Fibroblast of mammary gland (primary cell): ENCODE results near the gene FAT2.
A peak's percentile ranks its signal among the peaks of the same experiment; 100 is the strongest.
"Not testable (repeated sequence)": the region's sequence is repeated elsewhere in the genome, so short reads cannot be mapped to it uniquely, and the experiment has no call there.

Experiments used
- DNase-seq: peaks from one replicate; pipeline ENCODE4 v3.0.0-alpha.2; 2010; ENCODE audit warnings: low read depth
- H3K4me3 ChIP-seq: 2 replicates; pipeline ENCODE4 v1.5.1; 2011; ENCODE audit warnings: low read depth, mild to moderate bottlenecking, low read length, moderate library complexity; ENCODE audit not compliant: control insufficient read depth
- CTCF ChIP-seq: conservative IDR thresholded peaks from 2 replicates; pipeline ENCODE4 v1.5.1; 2011; ENCODE audit warnings: low read depth, low read length, inconsistent platforms; ENCODE audit not compliant: control insufficient read depth, insufficient read depth

The FAT2 gene

GRCh38 chr5:151596828-151597539, 5.9 kb upstream of the FAT2 start:
- DNase-seq = no peak
- no peak for TF ChIP-seq CTCF
- no peak overlapping the region for H3K4me3 ChIP-seq

- no peak for DNase-seq
- no peak overlapping the region for H3K4me3 ChIP-seq
- no peak for TF ChIP-seq CTCF
These were observed 4.3 kb upstream of the FAT2 start for GRCh38 chr5:151595411-151595826.

- H3K4me3 ChIP-seq = no peak overlapping the region
- no peak for DNase-seq
- TF ChIP-seq CTCF = no peak
These were observed 1.8 kb upstream of the FAT2 start for GRCh38 chr5:151592855-151593408.

GRCh38 chr5:151589878-151590570, 1.1 kb downstream of the FAT2 start:
- peak; percentile 17 for DNase-seq
- no peak for TF ChIP-seq CTCF

GRCh38 chr5:151587796-151588555, 3.2 kb downstream of the FAT2 start:
- no peak overlapping the region for H3K4me3 ChIP-seq
- TF ChIP-seq CTCF = no peak
- DNase-seq = peak; percentile 74

More at GRCh38 chr5:151589878-151590570, 1.1 kb downstream of the FAT2 start:
- H3K4me3 ChIP-seq = no peak overlapping the region

- H3K4me3 ChIP-seq = no peak overlapping the region
- no peak for TF ChIP-seq CTCF
- DNase-seq = peak; percentile 28
These were observed 5.2 kb downstream of the FAT2 start for GRCh38 chr5:151585970-151586369.

- not testable (repeated sequence) for DNase-seq, H3K4me3 ChIP-seq
These were observed 5.8 kb downstream of the FAT2 start for GRCh38 chr5:151585344-151585743.
